H9 (cell line): ENCODE measurements around the gene TMEM242. TPM values are rescaled to one million over a fixed set of nuclear protein-coding genes. Genes with fewer than 3 reads are reported as not detected.

Source experiments
- DNase-seq: peaks from one replicate; pipeline ENCODE4 v3.0.0-alpha.2; 2017
- H2AFZ ChIP-seq: one replicate; pipeline ENCODE4 v1.6.1; 2013; ENCODE audit warnings: mild to moderate bottlenecking, low read length, control low read depth, moderate library complexity
- H2AK5ac ChIP-seq: 2 replicates; pipeline ENCODE4 v1.6.1; 2013; ENCODE audit warnings: low read length, control low read depth, mixed read lengths; ENCODE audit not compliant: insufficient read length
- H2BK120ac ChIP-seq: one replicate; pipeline ENCODE4 v1.6.1; 2013; ENCODE audit warnings: low read depth, mild to moderate bottlenecking, low read length, control low read depth, inconsistent platforms; ENCODE audit not compliant: poor library complexity, severe bottlenecking
- H2BK12ac ChIP-seq: 2 replicates; pipeline ENCODE4 v1.6.1; 2013; ENCODE audit warnings: low read length, control low read depth, mixed read lengths, low read depth; ENCODE audit not compliant: insufficient read length
- H2BK15ac ChIP-seq: 2 replicates; pipeline ENCODE4 v1.6.1; 2013; ENCODE audit warnings: low read depth, low read length, control low read depth
- H2BK20ac ChIP-seq: one replicate; pipeline ENCODE4 v1.6.1; 2013; ENCODE audit warnings: low read depth, mild to moderate bottlenecking, low read length, control low read depth, inconsistent platforms; ENCODE audit not compliant: poor library complexity, severe bottlenecking
- H2BK5ac ChIP-seq: 2 replicates; pipeline ENCODE4 v1.6.1; 2013; ENCODE audit warnings: low read length, control low read depth, mixed read lengths; ENCODE audit not compliant: insufficient read length
- H3K14ac ChIP-seq: 2 replicates; pipeline ENCODE4 v1.6.1; 2013; ENCODE audit warnings: low read length, control low read depth; ENCODE audit not compliant: insufficient read depth
- H3K18ac ChIP-seq: 2 replicates; pipeline ENCODE4 v1.6.1; 2013; ENCODE audit warnings: low read depth, mild to moderate bottlenecking, mixed read lengths, low read length, control low read depth; ENCODE audit not compliant: insufficient read length
- H3K23ac ChIP-seq: 2 replicates; pipeline ENCODE4 v1.6.1; 2013; ENCODE audit warnings: low read length, control low read depth, mixed read lengths, low read depth; ENCODE audit not compliant: insufficient read length
- H3K23me2 ChIP-seq: 2 replicates; pipeline ENCODE4 v1.6.1; 2013; ENCODE audit warnings: low read depth, mild to moderate bottlenecking, mixed read lengths, low read length, control low read depth; ENCODE audit not compliant: insufficient read length, poor library complexity, severe bottlenecking
- H3K27ac ChIP-seq: 2 replicates; pipeline ENCODE4 v1.5.1; 2013; ENCODE audit warnings: low read length, control low read depth, mixed read lengths, low read depth; ENCODE audit not compliant: insufficient read length
- H3K27me3 ChIP-seq: 2 replicates; pipeline ENCODE4 v1.6.1; 2013; ENCODE audit warnings: low read length, control low read depth, inconsistent platforms; ENCODE audit not compliant: insufficient read depth
- H3K4ac ChIP-seq: 2 replicates; pipeline ENCODE4 v1.6.1; 2013; ENCODE audit warnings: low read depth, mild to moderate bottlenecking, control low read depth, inconsistent platforms, low read length, moderate library complexity
- H3K4me1 ChIP-seq: 2 replicates; pipeline ENCODE4 v1.6.1; 2013; ENCODE audit warnings: low read length, control low read depth, inconsistent platforms; ENCODE audit not compliant: insufficient read depth
- H3K4me2 ChIP-seq: 2 replicates; pipeline ENCODE4 v1.6.1; 2013; ENCODE audit warnings: low read length, control low read depth, mixed read lengths; ENCODE audit not compliant: insufficient read length, insufficient read depth
- H3K56ac ChIP-seq: 2 replicates; pipeline ENCODE4 v1.6.1; 2013; ENCODE audit warnings: low read depth, mild to moderate bottlenecking, mixed read lengths, low read length, control low read depth; ENCODE audit not compliant: insufficient read length
- H3K79me1 ChIP-seq: 2 replicates; pipeline ENCODE4 v1.6.1; 2013; ENCODE audit warnings: low read depth, mild to moderate bottlenecking, moderate library complexity, low read length, control low read depth, inconsistent platforms; ENCODE audit not compliant: insufficient read depth, poor library complexity, severe bottlenecking
- H3K79me2 ChIP-seq: 2 replicates; pipeline ENCODE4 v1.6.1; 2013; ENCODE audit warnings: low read length, control low read depth, inconsistent platforms; ENCODE audit not compliant: insufficient read depth
- H3K9ac ChIP-seq: 2 replicates; pipeline ENCODE4 v1.6.1; 2013; ENCODE audit warnings: low read length, control low read depth, mixed read lengths; ENCODE audit not compliant: insufficient read length; ENCODE audit errors: extremely low read depth
- H3K9me3 ChIP-seq: one replicate; pipeline ENCODE4 v1.6.1; 2013; ENCODE audit warnings: low read depth, low read length, inconsistent platforms; ENCODE audit not compliant: control insufficient read depth
- H3T11ph ChIP-seq: one replicate; pipeline ENCODE4 v1.6.1; 2013; ENCODE audit warnings: mild to moderate bottlenecking, low read length, control low read depth, inconsistent platforms
- H4K20me1 ChIP-seq: one replicate; pipeline ENCODE4 v1.6.1; 2013; ENCODE audit not compliant: control insufficient read depth, insufficient read length, insufficient read depth
- H4K5ac ChIP-seq: 2 replicates; pipeline ENCODE4 v1.6.1; 2013; ENCODE audit warnings: low read depth, mild to moderate bottlenecking, mixed read lengths, low read length, control low read depth; ENCODE audit not compliant: insufficient read length
- H4K8ac ChIP-seq: replicated peaks from 2 replicates; pipeline ENCODE4 v1.6.1; 2013; ENCODE audit warnings: low read length, control low read depth, mixed read lengths, low read depth; ENCODE audit not compliant: insufficient read length
- H4K91ac ChIP-seq: 2 replicates; pipeline ENCODE4 v1.6.1; 2013; ENCODE audit warnings: low read depth, mild to moderate bottlenecking, moderate library complexity, mixed read lengths, low read length, control low read depth; ENCODE audit not compliant: insufficient read length
- H3K27ac Mint-ChIP-seq, 3 experiments: 2 replicates in 2 of 3; 3 replicates in 1 of 3; pipeline ENCODE4 v1.8.0; 2020 to 2021; ENCODE audit warnings: mixed read lengths in 3 of 3, mild to moderate bottlenecking in 1 of 3, moderate library complexity in 1 of 3
- H3K27me3 Mint-ChIP-seq: 2 replicates; pipeline ENCODE4 v1.8.0; 2021; ENCODE audit warnings: low read depth, mild to moderate bottlenecking, moderate library complexity, mixed read lengths
- H3K36me3 Mint-ChIP-seq, 3 experiments: 2 replicates in 2 of 3; 3 replicates in 1 of 3; pipeline ENCODE4 v1.8.0; 2020 to 2021; ENCODE audit warnings: low read depth in 3 of 3, mixed read lengths in 3 of 3; ENCODE audit not compliant: insufficient read depth in 1 of 3
- H3K4me1 Mint-ChIP-seq, 2 experiments: 2 replicates each; pipeline ENCODE4 v1.8.0; 2020; ENCODE audit warnings: mixed read lengths in 2 of 2
- H3K4me3 Mint-ChIP-seq, 2 experiments: 2 replicates in 1 of 2; 3 replicates in 1 of 2; pipeline ENCODE4 v1.8.0; 2020 to 2021; ENCODE audit warnings: mild to moderate bottlenecking in 2 of 2, mixed read lengths in 2 of 2, moderate library complexity in 1 of 2
- H3K9me3 Mint-ChIP-seq, 2 experiments: 2 replicates in 1 of 2; 3 replicates in 1 of 2; pipeline ENCODE4 v1.8.0; 2020; ENCODE audit warnings: mild to moderate bottlenecking in 2 of 2, mixed read lengths in 2 of 2, moderate library complexity in 1 of 2
- WGBS: extraction: QIAGEN DNeasy Blood & Tissue Kit; methylation state at CpG from one replicate; pipeline ENCODE4 v1.1.7; 2013; ENCODE audit warnings: missing lambda C conversion rate, low lambda C conversion rate, mixed read lengths; ENCODE audit not compliant: insufficient read length; ENCODE audit errors: extremely low coverage; 5-methylcytosine and 5-hydroxymethylcytosine counted together
- total RNA-seq: library from RNA; stranded (reverse); gene quantifications from 2 replicates; pipeline ENCODE4 v1.2.1, GENCODE V29; 2021
- TF ChIP-seq, protein P1 (sequence below): fragments of 200-600 bp; sonication (generic); conservative IDR thresholded peaks from 3 replicates; pipeline ENCODE4 v1.8.0; 2021; ENCODE audit warnings: antibody characterized with exemption, mild to moderate bottlenecking

TMEM242 gene
- total RNA-seq, 1 experiment from 2014 or later: 10.5 TPM

DNA sequence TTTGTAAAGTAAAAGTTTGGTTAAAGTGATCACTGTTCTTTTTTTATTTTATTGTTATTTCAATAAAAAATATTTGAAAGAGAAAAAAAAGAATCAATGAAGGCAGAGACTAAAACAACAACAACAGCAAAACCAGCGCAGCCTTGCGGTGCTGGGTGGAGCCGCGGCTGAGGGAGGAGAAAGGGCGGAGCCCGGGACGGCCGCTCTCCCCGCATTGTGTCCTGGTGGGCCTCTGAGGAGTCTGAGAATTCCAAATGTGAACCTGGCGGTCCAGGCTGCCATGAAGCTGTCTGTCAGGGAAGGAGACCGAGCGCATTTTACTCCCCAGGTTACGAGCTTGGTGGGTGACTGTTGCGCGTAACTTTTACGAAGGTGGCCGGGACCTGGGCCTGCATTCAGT is 43.2 kb downstream of the TMEM242 start:
- Histone ChIP-seq H4K8ac (no peak overlapping the region), H3K14ac (no peak overlapping the region), H3K9ac (no peak overlapping the region), H4K20me1 (no peaks in the 10 kb centered on the region), H3K4ac (no peak overlapping the region), H3K4me1 (peaks cover 2% of the 10 kb centered on the region; the same call in 1 of the 2 replicates), H2AK5ac (no peak overlapping the region), H3K79me1 (no peaks in the 10 kb centered on the region), H3K27me3 (no peaks in the 10 kb centered on the region), H3K18ac (no peak overlapping the region), H3K23ac (no peak overlapping the region), H3K56ac (no peak overlapping the region), H2BK20ac (no peak overlapping the region), H3K27ac (no peak overlapping the region), H3K4me2 (no peak overlapping the region), H2BK12ac (no peak overlapping the region), H3K23me2 (no peaks in the 10 kb centered on the region), H3K79me2 (no peaks in the 10 kb centered on the region), H2BK120ac (no peak overlapping the region), H3K9me3 (no peaks in the 10 kb centered on the region), H3T11ph (no peak overlapping the region), H2BK5ac (no peak overlapping the region), H4K5ac (no peak overlapping the region), H2BK15ac (no peak overlapping the region), H4K91ac (no peak overlapping the region), H2AFZ (no peak overlapping the region)
- H3K27me3 Mint-ChIP-seq: peaks cover 24% of the 10 kb centered on the region
- H3K9me3 Mint-ChIP-seq: no peaks in the 10 kb centered on the region
- TF ChIP-seq, protein P1, sequence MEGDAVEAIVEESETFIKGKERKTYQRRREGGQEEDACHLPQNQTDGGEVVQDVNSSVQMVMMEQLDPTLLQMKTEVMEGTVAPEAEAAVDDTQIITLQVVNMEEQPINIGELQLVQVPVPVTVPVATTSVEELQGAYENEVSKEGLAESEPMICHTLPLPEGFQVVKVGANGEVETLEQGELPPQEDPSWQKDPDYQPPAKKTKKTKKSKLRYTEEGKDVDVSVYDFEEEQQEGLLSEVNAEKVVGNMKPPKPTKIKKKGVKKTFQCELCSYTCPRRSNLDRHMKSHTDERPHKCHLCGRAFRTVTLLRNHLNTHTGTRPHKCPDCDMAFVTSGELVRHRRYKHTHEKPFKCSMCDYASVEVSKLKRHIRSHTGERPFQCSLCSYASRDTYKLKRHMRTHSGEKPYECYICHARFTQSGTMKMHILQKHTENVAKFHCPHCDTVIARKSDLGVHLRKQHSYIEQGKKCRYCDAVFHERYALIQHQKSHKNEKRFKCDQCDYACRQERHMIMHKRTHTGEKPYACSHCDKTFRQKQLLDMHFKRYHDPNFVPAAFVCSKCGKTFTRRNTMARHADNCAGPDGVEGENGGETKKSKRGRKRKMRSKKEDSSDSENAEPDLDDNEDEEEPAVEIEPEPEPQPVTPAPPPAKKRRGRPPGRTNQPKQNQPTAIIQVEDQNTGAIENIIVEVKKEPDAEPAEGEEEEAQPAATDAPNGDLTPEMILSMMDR: no peak
- DNase-seq: no peak
- WGBS: no CpG with 5 or more reads among the region's 17 CpGs
- H3K27ac Mint-ChIP-seq: no peak overlapping the region
- H3K36me3 Mint-ChIP-seq: no peaks in the 10 kb centered on the region
- no peak overlapping the region for H3K4me3 Mint-ChIP-seq
- H3K4me1 Mint-ChIP-seq: peaks cover 10 to 12% of the 10 kb centered on the region in 2 experiments
